Astrocyte of the hippocampus (primary cell): ENCODE data around the gene TP73.

Source experiments
- DNase-seq: peaks from one replicate; pipeline ENCODE4 v3.0.0; 2011; ENCODE audit warnings: low read depth, low spot score

Gene TP73

GRCh38 chr1:3777078-3777547 lies 124.8 kb downstream of the TP73 start:
- no peak for DNase-seq

DNA sequence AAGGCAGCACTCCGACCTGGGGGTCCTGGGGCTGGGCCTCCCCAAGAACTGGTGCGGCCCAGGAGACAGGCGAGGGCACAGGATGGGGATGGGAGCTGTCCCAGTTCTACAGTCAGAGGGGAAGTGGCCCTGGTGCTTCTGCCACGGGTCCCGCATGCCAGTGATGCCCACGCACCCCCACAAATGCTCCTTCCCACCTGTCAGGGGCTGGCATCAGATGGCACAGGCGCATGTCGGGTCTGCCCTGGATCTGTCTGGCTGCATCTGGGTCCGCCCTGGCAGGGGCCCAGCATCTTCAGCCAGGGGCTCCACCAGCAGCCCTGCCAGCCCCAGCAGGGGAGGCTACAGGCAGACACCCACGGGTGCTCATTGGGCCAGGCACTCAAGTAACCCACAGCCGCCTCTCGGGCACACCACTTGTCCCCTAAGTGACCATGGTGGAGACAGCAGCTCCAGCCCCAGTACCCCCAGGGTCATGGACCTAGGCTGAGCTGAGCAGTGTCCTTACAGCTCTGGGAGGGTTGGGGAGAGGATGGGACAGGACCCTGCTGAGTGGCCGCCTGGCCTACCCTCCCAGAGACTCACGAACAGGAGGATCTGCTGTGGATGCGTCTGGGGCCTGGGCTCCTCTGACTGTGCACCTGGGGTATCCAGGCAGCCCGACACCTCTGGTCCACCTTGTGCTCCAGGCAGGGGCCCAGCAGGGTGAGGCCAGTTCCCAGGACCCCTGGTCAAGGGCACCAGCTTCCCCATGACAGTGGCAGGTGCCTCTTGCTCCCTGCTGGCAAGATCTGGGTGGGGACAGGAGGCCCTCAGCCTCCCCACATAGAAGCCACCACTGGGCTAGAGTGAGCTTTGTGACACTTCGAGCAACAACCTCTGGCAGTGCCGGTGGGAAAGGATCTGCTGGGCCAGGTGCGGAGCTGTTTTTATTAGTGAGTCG lies 125.6 kb downstream of the TP73 start:
- no peak for DNase-seq

DNA sequence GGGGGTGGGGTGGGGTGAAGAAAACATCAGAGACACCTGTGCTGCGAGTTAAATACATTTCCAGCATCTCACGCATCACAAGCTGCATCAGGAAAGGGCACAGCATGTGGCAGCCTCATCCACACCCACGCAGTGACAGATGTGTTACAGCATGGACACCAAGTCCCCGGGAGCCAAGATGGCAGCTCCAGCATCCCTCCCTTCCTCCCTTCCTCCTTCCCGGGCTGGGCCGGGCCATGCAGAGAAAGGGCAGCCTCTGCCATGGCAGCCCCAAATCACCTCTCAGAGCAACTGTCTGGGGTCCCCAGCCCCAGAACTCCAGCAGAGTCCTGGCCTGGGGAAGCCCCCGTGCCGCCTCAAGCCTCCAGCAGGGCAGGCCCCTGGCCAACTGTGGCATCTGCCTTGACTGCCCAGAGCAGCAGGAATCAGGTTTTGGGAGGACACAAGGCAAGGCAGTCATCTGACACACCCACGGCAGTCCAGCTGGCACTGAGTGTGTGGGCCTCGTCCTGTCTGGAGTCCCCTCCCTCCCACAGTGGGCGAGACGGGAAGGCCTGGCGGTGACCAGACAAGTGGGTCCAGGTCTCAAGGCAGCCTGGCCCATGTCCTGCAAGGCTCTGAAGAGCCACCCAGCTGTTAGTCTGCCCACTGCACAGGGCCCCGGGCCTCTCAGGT lies 126.4 kb downstream of the TP73 start:
- DNase-seq = no peak

GRCh38 chr1:3779265-3779911 lies 127.1 kb downstream of the TP73 start:
- DNase-seq = no peak

- DNase-seq = no peak
Observed at GRCh38 chr1:3779912-3780416, 127.6 kb downstream of the TP73 start.

GRCh38 chr1:3780901-3781300 lies 128.6 kb downstream of the TP73 start:
- DNase-seq = no peak

GRCh38 chr1:3783651-3784474 lies 131.5 kb downstream of the TP73 start:
- DNase-seq = no peak

GRCh38 chr1:3785045-3785444 lies 132.7 kb downstream of the TP73 start:
- DNase-seq = no peak

GRCh38 chr1:3785456-3786157 lies 133.3 kb downstream of the TP73 start:
- DNase-seq = peak; percentile 31
